Endodermal cell (in vitro differentiated cells): ENCODE measurements around the gene KDM5B. TPM values are rescaled to one million over a fixed set of nuclear protein-coding genes. Genes with fewer than 3 reads are reported as not detected.

ENCODE experiments used
- DNase-seq: peaks from one replicate; pipeline ENCODE4 v3.0.0-alpha.2; 2017
- H3K27ac ChIP-seq: 2 replicates; pipeline ENCODE4 v1.5.1; 2013; ENCODE audit warnings: mild to moderate bottlenecking, low read depth, low read length, moderate library complexity
- H3K27me3 ChIP-seq: 2 replicates; pipeline ENCODE4 v1.6.1; 2013; ENCODE audit warnings: mild to moderate bottlenecking, low read length, moderate library complexity; ENCODE audit not compliant: insufficient read depth, control insufficient read depth, poor library complexity, severe bottlenecking
- H3K36me3 ChIP-seq: 2 replicates; pipeline ENCODE4 v1.7.0; 2013; ENCODE audit warnings: mild to moderate bottlenecking, low read length, moderate library complexity; ENCODE audit not compliant: control insufficient read depth, insufficient read depth
- H3K4me1 ChIP-seq: one replicate; pipeline ENCODE4 v1.7.0; 2013; ENCODE audit warnings: low read length; ENCODE audit not compliant: control insufficient read depth, insufficient read depth
- H3K4me3 ChIP-seq: 2 replicates; pipeline ENCODE4 v1.5.1; 2013; ENCODE audit warnings: mild to moderate bottlenecking, low read length, moderate library complexity
- H3K9ac ChIP-seq: 2 replicates; pipeline ENCODE4 v1.6.1; 2013; ENCODE audit warnings: mild to moderate bottlenecking, low read length, moderate library complexity; ENCODE audit not compliant: poor library complexity, severe bottlenecking; ENCODE audit errors: extremely low read depth
- H3K9me3 ChIP-seq: 2 replicates; pipeline ENCODE4 v1.6.1; 2013; ENCODE audit warnings: mild to moderate bottlenecking, low read length, moderate library complexity; ENCODE audit not compliant: control insufficient read depth
- H3K27ac Mint-ChIP-seq: 2 replicates; pipeline ENCODE4 v1.8.0; 2020; ENCODE audit warnings: mixed read lengths
- H3K27me3 Mint-ChIP-seq: 2 replicates; pipeline ENCODE4 v1.8.0; 2021; ENCODE audit warnings: mild to moderate bottlenecking, mixed read lengths; ENCODE audit not compliant: insufficient read depth
- H3K36me3 Mint-ChIP-seq: 2 replicates; pipeline ENCODE4 v1.8.0; 2020; ENCODE audit warnings: low read depth, mixed read lengths
- H3K4me1 Mint-ChIP-seq: 2 replicates; pipeline ENCODE4 v1.8.0; 2020; ENCODE audit warnings: mixed read lengths
- H3K4me3 Mint-ChIP-seq: 2 replicates; pipeline ENCODE4 v1.8.0; 2020; ENCODE audit warnings: mild to moderate bottlenecking, moderate library complexity, mixed read lengths
- H3K9me3 Mint-ChIP-seq: 2 replicates; pipeline ENCODE4 v1.8.0; 2020; ENCODE audit warnings: mild to moderate bottlenecking, mixed read lengths
- WGBS, 2 experiments: methylation state at CpG; one replicate each; pipeline versions ENCODE4 v1.1.5 to v1.1.7; 2013; ENCODE audit warnings: missing lambda C conversion rate in 2 of 2, mixed read lengths in 1 of 2; ENCODE audit not compliant: insufficient coverage in 1 of 2, insufficient read length in 1 of 2; 5-methylcytosine and 5-hydroxymethylcytosine counted together
- total RNA-seq, 2 donors: library from RNA; stranded (reverse); fragmentation: NEBNext Ultra II Directional in 1 of 2; extraction: Animal tissue kit (Norgen Biotek cat#: 25700) in 1 of 2; gene quantifications; 2 replicates in 1 of 2; 3 replicates in 1 of 2; pipeline ENCODE4 v1.2.1, GENCODE V29; 2021
- TF ChIP-seq, protein P1 (sequence below): fragments of 200-600 bp; sonication (generic); conservative IDR thresholded peaks from 2 replicates; pipeline ENCODE4 v1.5.0; 2021; ENCODE audit warnings: antibody characterized with exemption, mild to moderate bottlenecking

Gene KDM5B
- total RNA-seq, 2 donors from 2014 or later: 207 to 219 TPM

DNA sequence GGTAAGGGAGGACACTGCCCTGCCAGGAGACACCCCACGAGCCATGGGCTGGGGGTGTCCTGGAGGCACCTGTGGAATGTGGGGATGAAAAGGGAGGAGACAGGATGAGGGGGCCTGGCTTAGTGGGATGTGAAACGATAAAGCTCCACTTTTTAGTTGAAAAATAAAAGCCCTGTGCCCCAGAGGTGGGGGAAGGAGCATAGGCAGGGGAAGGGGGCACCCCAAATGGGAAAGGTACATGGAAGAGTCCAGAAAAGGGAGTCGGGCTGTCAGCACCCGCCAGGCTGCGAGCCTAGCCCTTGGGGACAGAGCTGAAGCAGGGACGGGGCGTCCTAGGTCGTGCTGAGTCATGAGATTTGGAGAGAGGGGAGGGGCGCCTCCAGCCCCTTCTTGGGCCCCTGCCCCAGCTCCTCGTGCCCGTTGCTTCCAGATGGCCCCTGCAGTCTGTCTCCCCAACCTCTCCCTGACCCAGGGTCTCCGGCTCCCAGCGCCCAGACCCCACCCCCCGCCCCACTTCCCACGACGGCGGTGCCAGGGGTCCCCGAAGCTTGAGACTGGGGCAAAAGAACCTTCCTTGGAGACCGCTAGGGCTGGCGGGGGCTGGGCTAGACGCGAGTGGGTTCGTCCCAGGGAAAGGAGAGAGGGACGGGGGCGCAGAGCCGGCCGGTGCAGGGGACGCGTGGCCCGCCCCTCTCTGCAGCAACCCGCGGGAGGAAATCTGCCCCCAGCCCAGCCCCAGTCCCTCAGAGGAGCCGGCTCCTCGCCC lies 98.8 kb downstream of the KDM5B start:
- 5 to 8% methylated on average over 6 to 34 of the region's 34 CpGs for WGBS, 2 experiments
- TF ChIP-seq, protein P1, sequence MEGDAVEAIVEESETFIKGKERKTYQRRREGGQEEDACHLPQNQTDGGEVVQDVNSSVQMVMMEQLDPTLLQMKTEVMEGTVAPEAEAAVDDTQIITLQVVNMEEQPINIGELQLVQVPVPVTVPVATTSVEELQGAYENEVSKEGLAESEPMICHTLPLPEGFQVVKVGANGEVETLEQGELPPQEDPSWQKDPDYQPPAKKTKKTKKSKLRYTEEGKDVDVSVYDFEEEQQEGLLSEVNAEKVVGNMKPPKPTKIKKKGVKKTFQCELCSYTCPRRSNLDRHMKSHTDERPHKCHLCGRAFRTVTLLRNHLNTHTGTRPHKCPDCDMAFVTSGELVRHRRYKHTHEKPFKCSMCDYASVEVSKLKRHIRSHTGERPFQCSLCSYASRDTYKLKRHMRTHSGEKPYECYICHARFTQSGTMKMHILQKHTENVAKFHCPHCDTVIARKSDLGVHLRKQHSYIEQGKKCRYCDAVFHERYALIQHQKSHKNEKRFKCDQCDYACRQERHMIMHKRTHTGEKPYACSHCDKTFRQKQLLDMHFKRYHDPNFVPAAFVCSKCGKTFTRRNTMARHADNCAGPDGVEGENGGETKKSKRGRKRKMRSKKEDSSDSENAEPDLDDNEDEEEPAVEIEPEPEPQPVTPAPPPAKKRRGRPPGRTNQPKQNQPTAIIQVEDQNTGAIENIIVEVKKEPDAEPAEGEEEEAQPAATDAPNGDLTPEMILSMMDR: no peak
- no peak overlapping the region for H3K27ac ChIP-seq
- Mint-ChIP-seq H3K4me3 (peak overlapping the region; percentile 59), H3K4me1 (peaks cover 8% of the 10 kb centered on the region), H3K36me3 (no peaks in the 10 kb centered on the region), H3K27me3 (peaks cover 76% of the 10 kb centered on the region), H3K9me3 (no peaks in the 10 kb centered on the region), H3K27ac (peak overlapping the region; percentile 48)
- H3K27me3 ChIP-seq: peaks cover 75% of the 10 kb centered on the region
- no peak overlapping the region for H3K9ac ChIP-seq
- H3K9me3 ChIP-seq: no peaks in the 10 kb centered on the region
- DNase-seq: peak; percentile 78
- no peaks in the 10 kb centered on the region for H3K36me3 ChIP-seq
- H3K4me3 ChIP-seq: peak overlapping the region; percentile 80
- no peaks in the 10 kb centered on the region for H3K4me1 ChIP-seq

DNA sequence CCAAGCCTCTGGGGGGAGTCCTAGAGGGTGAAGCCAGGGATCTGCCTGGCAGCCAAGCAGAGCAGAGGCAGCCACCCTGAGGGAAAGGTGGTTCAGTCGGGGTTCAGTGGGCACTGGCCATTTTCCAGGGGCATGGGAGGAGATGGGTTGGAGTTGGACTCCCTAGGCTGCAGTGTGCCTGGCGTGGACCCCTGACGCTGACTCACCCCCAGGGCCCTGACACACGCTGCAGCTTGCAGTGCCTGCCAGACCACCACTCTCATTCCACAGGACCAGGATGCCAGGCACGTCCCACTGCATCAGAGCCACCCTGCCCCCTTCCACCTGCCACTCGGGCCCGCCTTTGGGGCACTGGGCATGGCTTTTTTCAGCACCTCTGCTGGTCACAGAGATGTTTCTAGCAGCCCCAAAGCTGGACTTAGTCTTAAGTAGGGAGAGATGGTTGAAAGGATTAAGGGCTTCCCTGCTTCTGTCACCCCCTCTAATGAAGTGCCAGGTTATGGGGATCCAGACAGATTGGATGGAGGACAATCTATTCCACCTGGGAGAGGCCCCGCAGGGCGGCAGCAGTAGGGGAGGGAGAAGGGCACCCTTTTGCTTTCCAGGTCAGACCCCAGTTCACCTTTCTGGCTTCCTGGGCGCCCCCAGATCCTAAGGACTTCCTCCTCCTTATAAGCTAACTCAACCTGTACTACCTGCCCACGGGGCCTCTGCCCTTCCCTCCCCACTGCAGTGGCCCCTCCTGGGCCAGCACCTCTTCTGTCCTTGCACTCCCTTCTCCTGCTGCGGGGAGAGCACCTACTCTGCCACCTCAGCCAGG lies 99.6 kb downstream of the KDM5B start:
- TF ChIP-seq, protein P1: no peak
- Histone ChIP-seq H3K27ac (no peak overlapping the region), H3K9ac (no peak overlapping the region), H3K9me3 (no peaks in the 10 kb centered on the region), H3K4me3 (no peak overlapping the region), H3K4me1 (no peaks in the 10 kb centered on the region), H3K27me3 (peaks cover 75% of the 10 kb centered on the region), H3K36me3 (no peaks in the 10 kb centered on the region)
- H3K4me1 Mint-ChIP-seq: peaks cover 8% of the 10 kb centered on the region
- peaks cover 76% of the 10 kb centered on the region for H3K27me3 Mint-ChIP-seq
- H3K27ac Mint-ChIP-seq: peak overlapping the region; percentile 48
- no peak for DNase-seq
- H3K4me3 Mint-ChIP-seq: peak overlapping the region; percentile 59
- 81 to 100% methylated on average over 3 to 12 of the region's 12 CpGs for WGBS, 2 experiments
- H3K36me3 Mint-ChIP-seq: no peaks in the 10 kb centered on the region
- no peaks in the 10 kb centered on the region for H3K9me3 Mint-ChIP-seq

DNA sequence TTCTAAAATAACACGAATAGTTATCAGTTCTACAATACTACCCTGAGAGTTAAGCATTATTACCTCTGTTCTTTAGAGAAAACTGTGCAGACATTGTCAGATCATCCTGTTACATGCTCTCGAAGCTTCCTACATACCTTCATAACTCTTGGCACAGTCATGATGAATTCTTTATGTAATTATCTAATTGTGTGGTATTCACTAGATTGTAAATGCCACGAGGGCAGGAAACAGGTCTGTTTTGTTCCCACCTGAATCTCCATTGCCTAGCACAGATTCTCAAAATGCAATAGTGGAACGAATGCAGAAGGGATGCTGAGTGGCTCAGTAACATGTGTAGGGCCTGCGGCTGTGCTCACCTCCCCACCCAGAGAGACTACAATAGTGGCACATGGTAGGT lies 101.4 kb downstream of the KDM5B start:
- Mint-ChIP-seq H3K4me3 (no peak overlapping the region), H3K27me3 (peaks cover 62% of the 10 kb centered on the region), H3K36me3 (no peaks in the 10 kb centered on the region), H3K27ac (no peak overlapping the region), H3K4me1 (peaks cover 4% of the 10 kb centered on the region), H3K9me3 (no peaks in the 10 kb centered on the region)
- TF ChIP-seq, protein P1: no peak
- H3K27ac ChIP-seq: no peak overlapping the region
- H3K9me3 ChIP-seq: no peaks in the 10 kb centered on the region
- WGBS, 2 experiments: 88 to 96% methylated on average over 3 to 5 of the region's 5 CpGs
- no peaks in the 10 kb centered on the region for H3K4me1 ChIP-seq
- no peak overlapping the region for H3K4me3 ChIP-seq
- no peak overlapping the region for H3K9ac ChIP-seq
- H3K27me3 ChIP-seq: peaks cover 65% of the 10 kb centered on the region
- DNase-seq: no peak
- H3K36me3 ChIP-seq: no peaks in the 10 kb centered on the region
